Adipose tissue (tissue), 3 donors: Measurements from ENCODE around the gene COL20A1. TPM values are rescaled to one million over a fixed set of nuclear protein-coding genes. Genes with fewer than 3 reads are reported as not detected.
"Not testable (repeated sequence)": the region's sequence is repeated elsewhere in the genome, so short reads cannot be mapped to it uniquely, and the experiment has no call there.

ENCODE experiments used
- H3K27ac ChIP-seq: one replicate; pipeline ENCODE4 v1.5.1; 2013; ENCODE audit warnings: low read depth, low read length
- WGBS, 3 donors: extraction: QIAGEN DNeasy Blood & Tissue Kit; methylation state at CpG; one replicate each; pipeline ENCODE4 v1.1.7; 2013; 5-methylcytosine and 5-hydroxymethylcytosine counted together
- polyA plus RNA-seq, 3 donors: library from polyadenylated mRNA; stranded (reverse); fragments of 200-250 nt; gene quantifications; one replicate each; pipeline ENCODE4 v1.2.3, GENCODE V29; 2013
- donor health status: healthy with polysubstance abuse.
- donor health status: Bipolar disorder and iron deficiency.
- donor health status: healthy.

Gene COL20A1
- polyA plus RNA-seq, 3 donors = not detected

DNA sequence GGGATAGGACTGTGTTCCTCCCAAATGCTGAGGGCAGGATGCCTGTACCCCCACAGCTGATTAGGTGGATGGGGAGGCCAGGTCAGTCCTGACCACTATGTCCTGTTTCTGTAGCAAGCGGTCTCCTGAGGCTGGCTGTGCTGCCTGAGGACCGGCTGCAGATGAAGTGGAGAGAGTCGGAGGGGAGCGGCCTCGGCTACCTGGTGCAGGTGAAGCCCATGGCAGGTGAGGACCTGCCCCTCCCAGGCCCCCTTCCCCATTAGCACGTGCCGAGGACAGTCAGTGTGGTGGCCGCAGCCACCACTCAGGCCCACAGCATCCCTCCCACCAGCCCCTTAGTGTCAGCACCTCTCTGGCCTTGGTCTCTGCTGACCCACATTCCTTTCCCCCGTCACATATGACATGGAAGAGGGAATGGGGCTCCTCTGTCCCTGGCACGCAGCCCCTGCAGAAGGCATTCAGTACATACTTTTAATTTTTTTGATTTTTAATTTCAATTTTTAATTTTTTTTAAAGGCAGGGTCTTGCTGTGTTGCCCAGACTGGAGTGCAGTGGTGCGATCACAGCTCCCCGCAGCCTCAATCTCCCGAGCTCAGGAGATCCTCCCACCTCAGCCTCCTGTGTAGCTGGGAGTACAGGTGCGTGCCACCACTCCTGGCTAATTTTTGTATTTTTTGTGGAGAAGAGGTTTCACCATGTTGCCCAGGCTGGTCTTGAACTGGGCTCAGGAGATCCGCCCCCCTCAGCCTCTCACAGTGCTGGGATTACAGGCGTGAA lies 5.0 kb downstream of the COL20A1 start:
- 75 to 82% (median 76%) methylated on average over 15 to 16 of the region's 16 CpGs for WGBS, 3 donors
- H3K27ac ChIP-seq = no peak overlapping the region

DNA sequence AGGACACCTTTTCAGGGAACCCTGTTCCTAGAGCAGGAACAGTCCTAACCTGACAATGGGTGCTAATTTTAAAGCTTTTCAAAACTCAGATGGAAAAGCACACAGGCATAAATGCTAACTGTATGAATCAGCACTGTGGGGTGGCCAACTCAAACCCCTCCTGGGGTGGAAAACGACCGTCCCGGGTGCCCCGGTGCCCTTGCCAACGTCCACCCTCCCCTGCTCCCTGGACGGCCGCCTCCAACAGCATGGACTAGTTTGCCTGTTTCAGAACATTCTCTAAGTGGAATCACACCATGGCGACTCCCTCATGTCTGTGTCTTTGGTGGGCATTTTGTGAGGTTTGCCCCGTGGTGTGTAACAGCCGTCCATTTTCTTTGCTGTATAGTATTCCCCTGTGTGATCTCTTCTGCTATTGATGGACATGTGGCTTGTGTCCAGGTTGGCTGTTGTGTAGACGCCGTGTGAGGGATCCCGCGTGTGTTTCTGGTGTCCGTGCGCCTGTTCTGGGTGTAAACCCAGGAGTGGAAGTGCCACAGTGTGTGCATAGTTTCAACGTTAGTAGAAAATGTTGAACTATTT lies 5.8 kb downstream of the COL20A1 start:
- H3K27ac ChIP-seq = no peak overlapping the region
- 76 to 91% (median 89%) methylated on average over 17 of the region's 17 CpGs for WGBS, 3 donors

GRCh38 chr20:63301671-63302070 lies 8.7 kb downstream of the COL20A1 start:
- 95 to 100% (median 96%) methylated on average over 1 of the region's 1 CpG for WGBS, 3 donors
- no peak overlapping the region for H3K27ac ChIP-seq

DNA sequence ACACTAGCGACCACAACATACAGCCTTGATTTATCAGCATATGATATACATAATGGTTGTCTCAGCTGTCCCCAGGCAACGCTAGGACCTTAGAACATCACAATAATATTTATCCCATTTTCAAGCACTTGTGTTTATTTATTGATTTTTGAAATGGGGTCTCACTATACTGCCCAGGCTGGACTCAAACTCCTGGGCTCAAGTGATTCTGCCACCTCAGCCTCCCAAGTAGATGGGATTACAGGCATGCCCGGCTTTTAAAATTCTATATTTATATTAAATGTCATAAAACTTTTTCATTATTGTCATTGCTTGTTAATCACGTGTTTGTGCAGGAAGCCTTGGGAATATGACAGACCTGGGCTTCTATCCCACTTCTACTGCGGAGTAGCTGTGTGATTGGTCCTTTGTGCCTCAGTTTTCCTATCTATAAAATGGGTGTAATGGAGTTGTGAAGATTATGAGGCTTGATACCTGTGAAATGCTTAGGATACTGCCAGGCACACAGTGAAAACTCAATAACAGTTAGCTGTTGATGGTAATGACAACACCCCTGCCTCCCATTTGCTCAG lies 10.2 kb downstream of the COL20A1 start:
- WGBS, 3 donors = 50 to 70% (median 66%) methylated on average over 5 of the region's 5 CpGs
- no peak overlapping the region for H3K27ac ChIP-seq

- no peak overlapping the region for H3K27ac ChIP-seq
- 35 to 46% (median 41%) methylated on average over 8 of the region's 8 CpGs for WGBS, 3 donors
These were observed 12.4 kb downstream of the COL20A1 start for GRCh38 chr20:63305393-63305792.

DNA sequence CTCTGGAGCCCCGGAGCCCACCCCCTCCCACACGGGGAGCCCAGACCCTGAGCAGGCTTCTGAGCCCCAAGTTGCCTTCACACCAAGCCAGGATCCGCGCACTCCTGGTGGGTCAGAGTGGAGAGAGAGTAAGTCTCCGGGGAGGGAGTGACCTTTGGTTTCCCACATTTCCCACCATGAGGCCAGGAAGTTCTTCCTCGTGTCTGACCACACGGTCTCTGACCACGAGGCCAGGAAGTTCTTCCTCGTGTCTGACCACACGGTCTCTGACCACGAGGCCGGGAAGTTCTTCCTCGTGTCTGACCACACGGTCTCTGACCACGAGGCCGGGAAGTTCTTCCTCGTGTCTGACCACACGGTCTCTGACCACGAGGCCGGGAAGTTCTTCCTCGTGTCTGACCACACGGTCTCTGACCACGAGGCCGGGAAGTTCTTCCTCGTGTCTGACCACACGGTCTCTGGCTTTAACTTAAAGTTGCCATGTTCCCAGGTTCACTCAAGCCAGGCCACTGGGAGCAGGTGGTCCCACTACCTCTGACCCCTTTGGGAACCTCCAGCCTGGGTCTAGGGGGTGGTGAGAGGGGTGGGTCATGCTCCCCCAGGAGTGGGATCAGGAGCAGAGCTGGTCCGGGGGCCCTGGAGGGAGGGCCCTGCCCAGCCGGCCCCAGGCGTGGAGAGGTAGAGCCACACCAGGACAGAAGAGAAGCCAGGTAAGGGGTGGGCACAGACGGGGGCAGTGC lies 13.1 kb downstream of the COL20A1 start:
- H3K27ac ChIP-seq = not testable (repeated sequence)
- WGBS, 3 donors = 73 to 74% (median 73%) methylated on average over 21 to 22 of the region's 30 CpGs

DNA sequence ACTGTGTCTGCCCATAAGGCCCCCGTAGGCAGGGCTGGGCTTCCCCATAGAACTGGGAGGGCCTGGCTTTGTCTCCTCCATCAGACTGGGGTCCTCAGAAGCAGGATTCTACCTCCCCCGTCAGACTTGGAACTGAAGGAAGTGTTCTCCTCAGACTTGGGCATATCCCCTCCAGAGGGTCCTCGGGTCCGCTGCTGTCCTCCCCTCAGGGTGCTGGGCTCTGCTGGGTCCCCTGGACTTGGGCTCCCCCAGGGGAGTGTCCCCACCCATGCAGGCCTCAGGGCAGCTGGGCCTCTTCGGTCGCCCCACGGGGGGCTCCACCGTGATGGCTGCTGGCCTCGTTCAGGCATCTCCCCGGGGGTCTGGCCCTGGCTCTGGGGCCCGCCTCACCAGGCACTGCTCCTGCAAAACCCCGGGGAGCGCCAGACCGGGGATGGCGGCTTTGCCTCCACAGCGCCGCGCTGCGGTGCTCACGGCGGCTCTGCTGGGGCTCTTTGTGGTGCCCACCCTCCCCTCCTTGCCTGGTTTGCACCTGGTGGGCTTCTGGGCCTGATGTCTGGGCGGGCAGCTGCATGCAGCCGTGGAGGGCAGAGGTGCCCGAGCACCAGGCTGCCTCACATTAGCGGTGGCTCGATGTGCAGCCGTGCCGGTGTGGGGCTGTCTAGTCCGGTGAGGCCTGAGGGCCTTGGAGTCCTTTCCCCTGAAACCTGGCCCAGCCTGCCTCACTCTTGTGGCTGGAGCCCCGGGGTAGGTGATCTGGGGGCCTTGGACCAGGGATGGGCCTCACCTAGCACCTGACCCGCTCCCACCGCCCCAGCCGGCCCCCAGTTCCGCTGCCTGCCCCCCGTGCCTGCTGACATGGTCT lies 13.9 kb downstream of the COL20A1 start:
- WGBS, 3 donors = 75 to 82% (median 80%) methylated on average over 31 to 35 of the region's 35 CpGs
- H3K27ac ChIP-seq = no peak overlapping the region

GRCh38 chr20:63307538-63308217 lies 14.7 kb downstream of the COL20A1 start:
- H3K27ac ChIP-seq = no peak overlapping the region

DNA sequence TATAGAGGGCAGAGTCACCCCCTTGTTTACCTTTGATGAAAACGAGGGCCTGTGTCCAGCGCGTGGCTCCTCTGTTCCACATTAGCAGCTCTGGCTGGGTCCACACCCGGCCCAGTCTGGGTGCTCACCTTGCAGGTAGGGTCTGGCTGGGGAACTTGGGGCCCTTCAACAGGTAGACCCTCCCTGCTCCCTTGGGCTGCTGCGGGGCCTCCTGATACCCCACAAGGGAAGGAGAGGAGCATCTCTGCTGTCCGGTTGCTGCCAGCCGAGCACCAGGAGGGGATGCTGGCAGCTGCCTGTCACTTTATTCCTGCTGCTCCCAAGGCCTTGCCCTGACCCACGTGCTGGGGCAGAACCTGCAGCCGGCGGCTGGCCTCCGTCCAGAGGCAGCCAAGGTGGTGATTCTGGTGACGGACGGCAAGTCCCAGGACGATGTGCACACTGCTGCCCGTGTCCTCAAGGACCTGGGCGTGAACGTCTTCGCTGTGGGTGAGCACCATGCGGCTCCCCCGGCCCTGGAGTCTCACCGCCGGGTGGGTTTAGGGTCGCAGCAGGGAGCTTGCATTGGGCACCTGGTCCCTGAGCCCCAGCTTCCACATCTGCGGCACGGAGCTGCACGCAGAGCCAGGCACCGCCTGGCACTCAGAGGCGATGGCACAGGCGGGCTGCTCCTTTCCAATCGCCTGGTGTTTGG lies 15.4 kb downstream of the COL20A1 start:
- WGBS, 3 donors = 65 to 83% (median 80%) methylated on average over 30 of the region's 30 CpGs
- H3K27ac ChIP-seq = no peak overlapping the region

More at GRCh38 chr20:63307538-63308217, 14.7 kb downstream of the COL20A1 start:
- 65 to 77% (median 76%) methylated on average over 23 of the region's 23 CpGs for WGBS, 3 donors

- no peak overlapping the region for H3K27ac ChIP-seq
- WGBS, 3 donors = 28 to 29% (median 28%) methylated on average over 35 of the region's 35 CpGs
These were observed 16.5 kb downstream of the COL20A1 start for GRCh38 chr20:63309261-63310071.

DNA sequence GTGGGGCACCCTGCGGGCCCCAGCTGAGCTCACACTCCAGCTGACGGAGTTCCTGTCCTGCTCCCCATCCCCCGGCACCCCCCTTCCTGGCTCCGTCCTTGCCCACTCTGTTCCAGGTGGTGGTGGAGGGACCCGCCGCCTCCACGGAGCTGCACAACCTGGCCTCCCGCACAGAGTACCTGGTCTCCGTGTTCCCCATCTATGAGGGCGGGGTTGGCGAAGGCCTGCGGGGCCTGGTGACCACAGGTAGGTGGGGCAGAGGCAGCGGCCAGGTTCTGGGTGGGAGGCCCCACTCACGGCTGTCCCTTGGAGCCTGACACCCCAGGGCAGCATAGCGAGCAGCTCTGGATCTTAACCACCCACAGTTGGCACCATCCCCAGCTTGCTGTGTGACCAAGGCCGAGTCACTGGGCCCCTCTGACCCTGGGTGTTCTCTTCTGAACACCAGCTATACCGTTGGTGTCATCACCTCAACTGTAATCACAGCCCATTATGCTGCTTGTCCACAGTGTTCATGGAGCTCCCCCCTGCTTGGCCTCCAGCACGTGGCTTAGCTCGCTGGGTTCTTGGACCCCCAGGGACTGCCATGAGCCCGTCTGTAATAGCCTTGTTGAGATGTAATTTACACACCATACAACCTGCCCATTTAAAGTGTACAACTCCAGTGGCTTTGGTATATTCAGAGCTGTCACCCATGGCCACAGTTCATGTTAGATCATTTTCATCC lies 17.4 kb downstream of the COL20A1 start:
- WGBS, 3 donors = 55 to 73% (median 71%) methylated on average over 19 to 20 of the region's 20 CpGs
- no peak overlapping the region for H3K27ac ChIP-seq

DNA sequence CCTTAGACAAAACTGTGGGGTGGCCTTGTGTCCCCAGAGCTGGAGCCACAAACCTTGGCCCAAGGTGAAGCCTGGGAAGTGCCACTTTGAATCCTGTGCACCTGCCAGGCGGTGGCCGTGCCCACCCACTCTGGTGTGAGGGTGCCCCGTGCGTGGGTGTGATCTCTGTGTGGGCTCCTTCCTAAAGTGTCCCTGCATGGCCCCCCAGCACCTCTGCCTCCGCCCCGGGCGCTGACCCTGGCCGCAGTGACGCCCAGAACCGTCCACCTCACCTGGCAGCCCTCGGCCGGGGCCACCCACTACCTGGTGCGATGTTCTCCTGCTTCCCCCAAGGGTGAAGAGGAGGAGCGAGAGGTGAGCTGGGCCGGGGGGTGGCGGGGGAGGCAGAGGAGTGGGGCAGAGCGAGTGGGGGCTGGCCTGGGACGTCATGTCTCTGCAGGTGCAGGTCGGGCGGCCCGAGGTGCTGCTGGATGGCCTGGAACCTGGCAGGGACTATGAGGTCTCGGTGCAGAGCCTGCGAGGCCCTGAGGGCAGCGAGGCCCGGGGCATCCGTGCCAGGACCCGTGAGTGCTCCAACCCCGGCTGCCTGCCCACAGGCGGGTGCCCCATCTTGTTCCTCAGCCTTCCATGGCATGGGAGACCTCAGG lies 18.3 kb downstream of the COL20A1 start:
- 80 to 91% (median 81%) methylated on average over 27 to 29 of the region's 29 CpGs for WGBS, 3 donors

GRCh38 chr20:63311833-63312243 lies 18.9 kb downstream of the COL20A1 start:
- WGBS, 3 donors = 62 to 75% (median 69%) methylated on average over 18 of the region's 18 CpGs
- H3K27ac ChIP-seq = no peak overlapping the region

More for the DNA sequence above, 18.3 kb downstream of the COL20A1 start:
- H3K27ac ChIP-seq = no peak overlapping the region

DNA sequence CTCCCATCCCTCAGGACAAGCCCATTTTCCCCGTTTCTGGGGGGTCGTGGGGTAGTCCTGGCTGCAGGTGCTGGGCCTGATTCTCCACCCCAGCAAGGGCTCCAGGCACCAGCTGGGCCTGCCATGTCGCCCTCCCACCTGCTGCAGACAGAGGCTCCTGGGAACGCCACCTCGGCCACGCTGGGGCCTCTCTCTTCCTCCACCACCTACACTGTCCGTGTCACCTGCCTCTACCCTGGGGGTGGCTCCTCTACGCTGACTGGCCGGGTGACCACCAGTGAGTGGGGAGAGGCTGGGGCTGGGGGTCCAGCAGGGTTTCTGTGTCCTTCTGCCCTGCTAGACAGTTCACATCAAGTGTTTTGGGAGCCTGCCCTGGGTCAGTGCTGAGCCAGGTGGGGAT lies 19.3 kb downstream of the COL20A1 start:
- no peak overlapping the region for H3K27ac ChIP-seq
- WGBS, 3 donors = 52 to 71% (median 67%) methylated on average over 9 of the region's 9 CpGs

DNA sequence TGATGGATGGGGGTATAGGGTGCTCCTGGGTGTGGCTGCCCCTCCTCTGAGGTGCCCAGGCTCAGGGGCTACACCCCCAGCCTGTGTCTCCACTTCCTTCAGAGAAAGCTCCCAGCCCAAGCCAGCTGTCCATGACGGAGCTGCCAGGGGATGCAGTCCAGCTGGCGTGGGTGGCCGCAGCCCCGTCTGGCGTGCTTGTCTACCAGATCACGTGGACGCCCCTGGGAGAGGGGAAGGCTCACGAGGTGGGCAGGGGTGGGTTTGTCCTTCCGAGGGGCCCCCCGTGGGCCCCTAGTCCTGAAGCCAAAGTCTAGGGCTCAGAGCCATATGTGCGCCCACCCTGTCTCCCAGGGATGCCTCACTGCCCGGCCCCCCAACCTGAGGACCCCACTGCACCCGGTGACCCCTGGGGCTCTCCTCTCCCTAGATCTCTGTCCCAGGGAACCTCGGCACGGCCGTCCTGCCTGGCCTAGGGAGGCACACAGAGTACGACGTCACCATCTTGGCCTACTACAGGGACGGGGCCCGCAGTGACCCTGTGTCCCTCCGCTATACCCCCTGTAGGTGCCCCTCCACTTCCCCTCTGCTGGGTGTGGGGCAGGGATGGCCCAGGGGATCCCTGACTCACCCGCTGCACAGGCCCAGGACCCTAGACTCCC lies 19.8 kb downstream of the COL20A1 start:
- no peak overlapping the region for H3K27ac ChIP-seq
- WGBS, 3 donors = 66 to 72% (median 68%) methylated on average over 22 of the region's 22 CpGs
